Erythroblast (primary cell): Measurements from ENCODE around the gene TNFRSF4.

Source experiments
- GATA1 ChIP-seq: IDR thresholded peaks from 2 replicates; pipeline ENCODE4 v1.6.1; 2011; ENCODE audit warnings: low read depth, mild to moderate bottlenecking, control low read depth, low read length, moderate library complexity
- POLR2A ChIP-seq: IDR thresholded peaks from 2 replicates; pipeline ENCODE4 v1.6.1; 2011; ENCODE audit warnings: mild to moderate bottlenecking, low read length

GRCh38 chr1:1202831-1203560, 11.0 kb downstream of the TNFRSF4 start:
- no peak for TF ChIP-seq POLR2A
- no peak for TF ChIP-seq GATA1
